ENCODE results near the gene NACC1.

NACC1 gene

DNA sequence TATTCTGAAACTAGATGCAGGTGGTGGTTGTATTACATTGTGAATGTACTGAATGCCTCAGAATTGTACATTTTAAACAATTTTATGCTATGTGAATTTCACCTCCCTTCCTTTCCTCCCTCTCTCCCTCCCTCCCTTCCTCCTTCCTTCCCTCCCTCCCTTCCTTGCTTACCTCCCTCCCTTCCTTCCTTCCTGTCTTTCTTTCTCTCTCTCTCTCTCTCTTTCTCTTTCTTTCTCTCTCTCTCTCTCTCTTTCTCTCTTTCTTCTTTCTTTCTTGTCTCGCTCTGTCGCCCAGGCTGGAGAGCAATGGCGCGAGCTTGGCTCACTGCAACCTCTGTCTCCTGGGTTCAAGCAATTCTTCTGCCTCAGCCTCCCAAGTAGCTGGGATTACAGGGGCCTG is 69.4 kb downstream of the NACC1 start:
- DNase-seq (ENCODE audit: insufficient read length, low spot score) (no peak), FAIRE-seq (no peak)

DNA sequence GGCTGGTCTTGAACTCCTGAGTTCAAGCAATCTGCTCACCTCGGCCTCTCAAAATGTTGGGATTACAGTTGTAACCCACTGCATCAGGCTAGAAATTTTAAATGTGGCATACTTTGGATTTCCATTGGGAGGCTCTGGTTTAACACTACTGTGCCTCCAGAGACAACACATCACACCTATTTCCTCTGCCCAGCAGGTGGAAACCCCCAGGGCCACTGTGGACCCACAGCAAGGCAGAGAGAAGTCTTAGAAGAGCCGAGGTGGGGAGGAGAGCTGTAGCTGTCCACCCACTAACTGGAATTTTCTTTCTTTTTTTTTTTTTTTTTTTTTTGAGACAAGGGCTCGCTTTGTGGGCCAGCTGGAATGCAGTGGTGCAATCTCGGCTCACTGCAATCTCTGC is 71.5 kb downstream of the NACC1 start:
- DNase-seq (ENCODE audit: insufficient read length, low spot score) (no peak), FAIRE-seq (no peak)
